GM12892 (cell line): ENCODE measurements around the gene PKIB.

ENCODE experiments used
- POLR2A ChIP-seq: IDR thresholded peaks from 2 replicates; pipeline ENCODE4 v1.6.1; 2011; ENCODE audit warnings: low read depth, low read length, control low read depth
- POLR2AphosphoS5 ChIP-seq: IDR thresholded peaks from 2 replicates; pipeline ENCODE4 v1.6.1; 2011; ENCODE audit warnings: low read depth, low read length, control low read depth

DNA sequence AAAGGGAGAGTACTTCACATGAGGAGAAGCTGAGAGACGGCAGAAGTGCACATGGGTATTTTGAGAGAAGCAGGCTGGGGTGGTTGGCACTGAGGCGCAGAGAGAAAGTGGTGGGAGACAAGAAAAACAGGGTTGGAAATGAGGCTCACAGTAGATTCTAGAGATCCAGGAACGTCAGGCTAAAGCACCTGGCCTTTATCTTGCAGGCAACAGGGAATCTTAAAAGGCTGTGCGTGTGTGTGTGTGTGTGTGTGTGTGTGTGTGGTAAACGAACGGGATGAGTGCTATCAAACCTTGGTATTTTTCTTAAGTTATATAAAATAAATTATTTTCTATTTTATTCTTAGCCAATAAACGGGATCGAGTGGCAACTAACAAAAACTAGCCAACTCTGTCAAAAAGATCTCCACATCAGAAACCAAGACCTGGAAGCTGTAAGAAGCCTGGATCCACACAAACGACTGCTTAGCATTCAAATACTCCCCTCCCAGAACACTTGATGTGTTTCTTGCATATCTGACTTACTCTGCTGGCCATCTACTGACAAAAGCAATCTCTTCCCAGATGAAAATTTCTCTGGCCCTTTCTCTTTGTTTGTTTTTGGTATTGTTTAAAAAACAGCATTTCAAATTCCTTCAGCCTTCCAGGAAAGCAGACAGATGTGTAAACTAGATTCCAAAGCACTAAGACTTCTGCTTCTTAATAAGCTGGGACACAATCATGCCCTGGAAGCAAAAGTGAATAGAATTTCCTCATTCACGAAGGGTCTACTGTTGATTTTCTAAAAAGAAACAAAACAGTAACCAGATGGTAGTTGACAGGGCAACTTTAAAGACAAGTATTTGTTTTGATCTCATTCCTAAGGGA lies 124.6 kb downstream of the PKIB start:
- TF ChIP-seq POLR2A (no peak), POLR2AphosphoS5 (no peak)
